DOHH2 (cell line): ENCODE data around the gene SLC25A6.

Source experiments
- EZH2phosphoT487 ChIP-seq: fragments of 200-600 bp; sonication (generic); IDR thresholded peaks from 2 replicates; pipeline ENCODE4 v1.6.1; 2017; ENCODE audit warnings: borderline replicate concordance, mild to moderate bottlenecking, antibody characterized with exemption, low read length, moderate library complexity, mixed read lengths
- TF ChIP-seq, protein P1 (sequence below): fragments of 200-600 bp; sonication (generic); IDR thresholded peaks from one replicate; pipeline ENCODE4 v1.5.1; 2014; ENCODE audit warnings: antibody characterized with exemption, mild to moderate bottlenecking, low read depth, low read length; ENCODE audit not compliant: poor library complexity, severe bottlenecking

DNA sequence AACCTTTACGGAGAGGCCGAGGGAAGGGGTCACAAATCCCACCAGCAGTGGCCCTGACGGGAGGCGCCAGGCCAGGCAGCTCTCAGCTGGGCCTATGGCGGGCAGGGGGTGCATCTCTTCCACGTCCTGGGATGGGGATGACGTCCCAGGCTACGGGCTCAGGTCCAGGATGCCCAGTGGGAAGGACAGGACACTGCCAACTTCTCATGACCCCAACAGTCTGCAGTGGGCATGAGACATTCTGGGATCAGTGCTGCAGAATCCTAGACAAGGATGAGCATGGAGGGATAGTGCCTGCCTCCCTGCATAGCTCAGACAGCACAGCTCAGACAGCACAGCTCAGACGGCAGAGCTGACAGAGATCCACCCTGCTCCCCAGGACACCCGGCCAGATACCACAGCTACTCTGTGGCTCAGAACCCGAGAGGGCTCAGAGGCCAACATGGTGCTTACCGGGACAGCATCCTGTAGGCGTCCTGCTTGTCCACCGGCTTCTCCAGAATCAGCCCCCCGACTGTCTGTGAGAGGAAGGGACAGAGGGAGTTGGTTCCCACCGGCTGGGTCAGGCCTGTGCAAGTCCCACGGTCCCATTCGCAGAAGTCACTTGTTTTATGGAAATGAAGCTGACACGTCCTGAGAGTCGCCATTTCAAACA lies 43.5 kb upstream of the SLC25A6 start:
- TF ChIP-seq, protein P1, sequence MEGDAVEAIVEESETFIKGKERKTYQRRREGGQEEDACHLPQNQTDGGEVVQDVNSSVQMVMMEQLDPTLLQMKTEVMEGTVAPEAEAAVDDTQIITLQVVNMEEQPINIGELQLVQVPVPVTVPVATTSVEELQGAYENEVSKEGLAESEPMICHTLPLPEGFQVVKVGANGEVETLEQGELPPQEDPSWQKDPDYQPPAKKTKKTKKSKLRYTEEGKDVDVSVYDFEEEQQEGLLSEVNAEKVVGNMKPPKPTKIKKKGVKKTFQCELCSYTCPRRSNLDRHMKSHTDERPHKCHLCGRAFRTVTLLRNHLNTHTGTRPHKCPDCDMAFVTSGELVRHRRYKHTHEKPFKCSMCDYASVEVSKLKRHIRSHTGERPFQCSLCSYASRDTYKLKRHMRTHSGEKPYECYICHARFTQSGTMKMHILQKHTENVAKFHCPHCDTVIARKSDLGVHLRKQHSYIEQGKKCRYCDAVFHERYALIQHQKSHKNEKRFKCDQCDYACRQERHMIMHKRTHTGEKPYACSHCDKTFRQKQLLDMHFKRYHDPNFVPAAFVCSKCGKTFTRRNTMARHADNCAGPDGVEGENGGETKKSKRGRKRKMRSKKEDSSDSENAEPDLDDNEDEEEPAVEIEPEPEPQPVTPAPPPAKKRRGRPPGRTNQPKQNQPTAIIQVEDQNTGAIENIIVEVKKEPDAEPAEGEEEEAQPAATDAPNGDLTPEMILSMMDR: no peak
- TF ChIP-seq EZH2phosphoT487: no peak
